DND-41 (cell line): ENCODE data around the gene RXRB.

ENCODE experiments used
- CTCF ChIP-seq: IDR thresholded peaks from 2 replicates; pipeline ENCODE4 v1.5.1; 2012; ENCODE audit warnings: borderline replicate concordance, low read length, moderate library complexity, mild to moderate bottlenecking; ENCODE audit not compliant: poor library complexity, severe bottlenecking; ENCODE audit errors: extremely low read depth
- EZH2 ChIP-seq: IDR thresholded peaks from 3 replicates; pipeline ENCODE4 v1.6.1; 2012; ENCODE audit warnings: borderline replicate concordance, low read depth, mild to moderate bottlenecking, moderate library complexity, low read length, inconsistent platforms; ENCODE audit not compliant: severe bottlenecking

- no peak for TF ChIP-seq CTCF
- TF ChIP-seq EZH2 = no peak
Observed at GRCh38 chr6:33236852-33237251, 36.4 kb upstream of the RXRB start.
